SK-N-SH treated with all-trans-retinoic acid at 6 μM for 48 hours (cell line): ENCODE measurements around the gene SPEM1.

Experiments
- ATAC-seq: fragments of 200-7000 bp; cut with Tn5 transposase; 3 replicates; pipeline ENCODE4 v1.9.1; 2020; ENCODE audit warnings: mild to moderate bottlenecking, moderate library complexity
- ARNTL ChIP-seq: fragments of 450-650 bp; formaldehyde crosslinking; IDR thresholded peaks from 2 replicates; pipeline ENCODE4 v1.5.0; 2020; ENCODE audit warnings: low read depth, mild to moderate bottlenecking, moderate library complexity, borderline replicate concordance
- CSDC2 ChIP-seq: fragments of 250-450 bp; sonication (Bioruptor Pico); IDR thresholded peaks from 2 replicates; pipeline ENCODE4 v1.5.0; 2020; ENCODE audit warnings: mild to moderate bottlenecking, moderate library complexity
- ESRRG ChIP-seq: fragments of 250-450 bp; sonication (Bioruptor Pico); IDR thresholded peaks from 2 replicates; pipeline ENCODE4 v1.6.1; 2021; ENCODE audit warnings: mild to moderate bottlenecking
- GLIS3 ChIP-seq: fragments of 250-450 bp; sonication (Bioruptor Pico); IDR thresholded peaks from 2 replicates; pipeline ENCODE4 v1.5.0; 2020; ENCODE audit warnings: mild to moderate bottlenecking, moderate library complexity
- ISL1 ChIP-seq: fragments of 250-450 bp; sonication (Bioruptor Pico); IDR thresholded peaks from 2 replicates; pipeline ENCODE4 v2.1.2; 2022; ENCODE audit warnings: mild to moderate bottlenecking, moderate library complexity
- OSR1 ChIP-seq: fragments of 250-450 bp; sonication (Bioruptor Pico); IDR thresholded peaks from 2 replicates; pipeline ENCODE4 v1.8.0; 2022; ENCODE audit warnings: moderate library complexity, mild to moderate bottlenecking, inconsistent platforms
- PPARA ChIP-seq: fragments of 250-450 bp; sonication (Bioruptor Pico); IDR thresholded peaks from 2 replicates; pipeline ENCODE4 v1.5.0; 2020; ENCODE audit warnings: mild to moderate bottlenecking, borderline replicate concordance
- RARB ChIP-seq: fragments of 250-450 bp; sonication (Bioruptor Pico); IDR thresholded peaks from 2 replicates; pipeline ENCODE4 v1.8.0; 2021; ENCODE audit warnings: mild to moderate bottlenecking, moderate library complexity
- SNAI2 ChIP-seq: fragments of 250-450 bp; sonication (Bioruptor Pico); IDR thresholded peaks from 2 replicates; pipeline ENCODE4 v1.5.0; 2020; ENCODE audit warnings: mild to moderate bottlenecking, moderate library complexity
- TCF4 ChIP-seq: fragments of 250-450 bp; sonication (Bioruptor Pico); IDR thresholded peaks from 2 replicates; pipeline ENCODE4 v1.8.0; 2021; ENCODE audit warnings: mild to moderate bottlenecking, moderate library complexity, borderline replicate concordance
- TOX ChIP-seq: fragments of 250-450 bp; sonication (Bioruptor Pico); IDR thresholded peaks from 2 replicates; pipeline ENCODE4 v1.8.0; 2021; ENCODE audit warnings: mild to moderate bottlenecking, moderate library complexity, borderline replicate concordance
- ZC3H10 ChIP-seq: fragments of 250-450 bp; sonication (Bioruptor Pico); IDR thresholded peaks from 2 replicates; pipeline ENCODE4 v1.5.1; 2021; ENCODE audit warnings: mild to moderate bottlenecking, moderate library complexity
- ZFP3 ChIP-seq: fragments of 250-450 bp; sonication (Bioruptor Pico); IDR thresholded peaks from 2 replicates; pipeline ENCODE4 v1.5.0; 2020; ENCODE audit warnings: mild to moderate bottlenecking, moderate library complexity
- ZFP30 ChIP-seq: fragments of 450-650 bp; formaldehyde crosslinking; IDR thresholded peaks from 2 replicates; pipeline ENCODE4 v1.5.0; 2022; ENCODE audit warnings: mild to moderate bottlenecking, moderate library complexity
- ZNF565 ChIP-seq: fragments of 450-650 bp; formaldehyde crosslinking; conservative IDR thresholded peaks from 2 replicates; pipeline ENCODE4 v1.5.0; 2020; ENCODE audit warnings: low read depth, mild to moderate bottlenecking, moderate library complexity
- ZNF70 ChIP-seq: fragments of 450-650 bp; formaldehyde crosslinking; IDR thresholded peaks from 2 replicates; pipeline ENCODE4 v1.5.0; 2020; ENCODE audit warnings: mild to moderate bottlenecking, moderate library complexity
- ZNF8 ChIP-seq: fragments of 450-650 bp; formaldehyde crosslinking; IDR thresholded peaks from 2 replicates; pipeline ENCODE4 v1.5.0; 2020; ENCODE audit warnings: mild to moderate bottlenecking, moderate library complexity
- TF ChIP-seq, protein P1 (sequence below): fragments of 250-450 bp; sonication (Bioruptor Pico); IDR thresholded peaks from 2 replicates; pipeline ENCODE4 v1.8.0; 2020; ENCODE audit warnings: mild to moderate bottlenecking, moderate library complexity, borderline replicate concordance
- TF ChIP-seq, protein P2 (sequence below): fragments of 250-450 bp; sonication (Bioruptor Pico); IDR thresholded peaks from 2 replicates; pipeline ENCODE4 v1.5.1; 2021; ENCODE audit warnings: mild to moderate bottlenecking, moderate library complexity
- TF ChIP-seq, protein P3 (sequence below): fragments of 250-450 bp; sonication (Bioruptor Pico); IDR thresholded peaks from 2 replicates; pipeline ENCODE4 v1.8.0; 2021; ENCODE audit warnings: low read depth, mild to moderate bottlenecking, moderate library complexity, borderline replicate concordance
- TF ChIP-seq, protein P4 (sequence below): fragments of 250-450 bp; sonication (Bioruptor Pico); IDR thresholded peaks from 2 replicates; pipeline ENCODE4 v1.5.0; 2020; ENCODE audit warnings: mild to moderate bottlenecking, moderate library complexity
- TF ChIP-seq, protein P5 (sequence below): fragments of 250-450 bp; sonication (Bioruptor Pico); IDR thresholded peaks from 2 replicates; pipeline ENCODE4 v1.5.1; 2020; ENCODE audit warnings: low read depth, mild to moderate bottlenecking, moderate library complexity

SPEM1 gene

DNA sequence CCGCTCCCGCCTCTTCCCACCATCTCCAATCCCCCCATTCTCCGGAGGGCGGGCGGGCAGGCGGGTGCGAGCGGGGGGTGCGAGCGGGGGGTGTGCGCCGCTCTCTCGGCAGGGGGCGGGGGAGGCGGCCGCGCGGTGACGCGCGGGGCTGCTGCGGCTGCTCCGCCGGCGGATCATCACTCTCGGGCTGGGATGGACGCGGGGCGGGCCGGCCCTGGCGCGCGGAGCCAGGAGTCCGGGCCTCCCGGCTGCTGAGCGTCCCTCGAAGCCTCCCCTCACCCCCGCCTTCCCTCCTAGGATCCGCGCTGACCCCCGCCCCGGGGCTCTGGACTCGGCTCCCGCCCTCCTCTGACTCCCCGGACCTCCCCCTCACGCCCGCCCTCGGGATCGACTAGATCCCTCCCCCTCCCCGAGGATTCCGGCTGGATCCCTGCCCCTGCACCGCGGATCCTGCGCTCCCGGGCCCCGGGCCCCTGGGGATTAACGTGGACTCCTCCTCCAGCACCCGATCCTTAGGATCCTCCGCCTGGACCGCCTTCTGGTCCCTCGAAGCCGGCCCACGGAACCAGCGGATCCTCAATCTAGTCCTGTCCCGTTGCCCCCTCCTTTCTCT, 15.3 kb upstream of the SPEM1 start:
- peak; percentile 36 for ATAC-seq
- TF ChIP-seq, protein P1, sequence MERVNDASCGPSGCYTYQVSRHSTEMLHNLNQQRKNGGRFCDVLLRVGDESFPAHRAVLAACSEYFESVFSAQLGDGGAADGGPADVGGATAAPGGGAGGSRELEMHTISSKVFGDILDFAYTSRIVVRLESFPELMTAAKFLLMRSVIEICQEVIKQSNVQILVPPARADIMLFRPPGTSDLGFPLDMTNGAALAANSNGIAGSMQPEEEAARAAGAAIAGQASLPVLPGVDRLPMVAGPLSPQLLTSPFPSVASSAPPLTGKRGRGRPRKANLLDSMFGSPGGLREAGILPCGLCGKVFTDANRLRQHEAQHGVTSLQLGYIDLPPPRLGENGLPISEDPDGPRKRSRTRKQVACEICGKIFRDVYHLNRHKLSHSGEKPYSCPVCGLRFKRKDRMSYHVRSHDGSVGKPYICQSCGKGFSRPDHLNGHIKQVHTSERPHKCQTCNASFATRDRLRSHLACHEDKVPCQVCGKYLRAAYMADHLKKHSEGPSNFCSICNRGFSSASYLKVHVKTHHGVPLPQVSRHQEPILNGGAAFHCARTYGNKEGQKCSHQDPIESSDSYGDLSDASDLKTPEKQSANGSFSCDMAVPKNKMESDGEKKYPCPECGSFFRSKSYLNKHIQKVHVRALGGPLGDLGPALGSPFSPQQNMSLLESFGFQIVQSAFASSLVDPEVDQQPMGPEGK (CRISPR knock-in tag), result no peak
- no peak for TF ChIP-seq ZC3H10 (CRISPR knock-in tag)
- TF ChIP-seq TOX (CRISPR knock-in tag), result no peak
- TF ChIP-seq ARNTL (CRISPR knock-in tag), result no peak
- TF ChIP-seq ESRRG (CRISPR knock-in tag), result no peak
- TF ChIP-seq ZFP30 (CRISPR knock-in tag), result no peak
- TF ChIP-seq SNAI2, result no peak
- TF ChIP-seq, protein P2, sequence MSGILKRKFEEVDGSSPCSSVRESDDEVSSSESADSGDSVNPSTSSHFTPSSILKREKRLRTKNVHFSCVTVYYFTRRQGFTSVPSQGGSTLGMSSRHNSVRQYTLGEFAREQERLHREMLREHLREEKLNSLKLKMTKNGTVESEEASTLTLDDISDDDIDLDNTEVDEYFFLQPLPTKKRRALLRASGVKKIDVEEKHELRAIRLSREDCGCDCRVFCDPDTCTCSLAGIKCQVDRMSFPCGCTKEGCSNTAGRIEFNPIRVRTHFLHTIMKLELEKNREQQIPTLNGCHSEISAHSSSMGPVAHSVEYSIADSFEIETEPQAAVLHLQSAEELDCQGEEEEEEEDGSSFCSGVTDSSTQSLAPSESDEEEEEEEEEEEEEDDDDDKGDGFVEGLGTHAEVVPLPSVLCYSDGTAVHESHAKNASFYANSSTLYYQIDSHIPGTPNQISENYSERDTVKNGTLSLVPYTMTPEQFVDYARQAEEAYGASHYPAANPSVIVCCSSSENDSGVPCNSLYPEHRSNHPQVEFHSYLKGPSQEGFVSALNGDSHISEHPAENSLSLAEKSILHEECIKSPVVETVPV (CRISPR knock-in tag), result no peak
- TF ChIP-seq, protein P3, sequence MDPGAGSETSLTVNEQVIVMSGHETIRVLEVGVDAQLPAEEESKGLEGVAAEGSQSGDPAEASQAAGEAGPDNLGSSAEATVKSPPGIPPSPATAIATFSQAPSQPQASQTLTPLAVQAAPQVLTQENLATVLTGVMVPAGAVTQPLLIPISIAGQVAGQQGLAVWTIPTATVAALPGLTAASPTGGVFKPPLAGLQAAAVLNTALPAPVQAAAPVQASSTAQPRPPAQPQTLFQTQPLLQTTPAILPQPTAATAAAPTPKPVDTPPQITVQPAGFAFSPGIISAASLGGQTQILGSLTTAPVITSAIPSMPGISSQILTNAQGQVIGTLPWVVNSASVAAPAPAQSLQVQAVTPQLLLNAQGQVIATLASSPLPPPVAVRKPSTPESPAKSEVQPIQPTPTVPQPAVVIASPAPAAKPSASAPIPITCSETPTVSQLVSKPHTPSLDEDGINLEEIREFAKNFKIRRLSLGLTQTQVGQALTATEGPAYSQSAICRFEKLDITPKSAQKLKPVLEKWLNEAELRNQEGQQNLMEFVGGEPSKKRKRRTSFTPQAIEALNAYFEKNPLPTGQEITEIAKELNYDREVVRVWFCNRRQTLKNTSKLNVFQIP (CRISPR knock-in tag), result no peak
- TF ChIP-seq ISL1 (CRISPR knock-in tag), result no peak
- TF ChIP-seq OSR1 (CRISPR knock-in tag), result no peak
- TF ChIP-seq ZNF70 (CRISPR knock-in tag), result no peak
- no peak for TF ChIP-seq GLIS3 (CRISPR knock-in tag)
- TF ChIP-seq CSDC2 (CRISPR knock-in tag), result no peak
- no peak for TF ChIP-seq TCF4 (CRISPR knock-in tag)
- TF ChIP-seq ZNF565, result no peak
- no peak for TF ChIP-seq PPARA (CRISPR knock-in tag)
- TF ChIP-seq, all 23 proteins: peak for 0

DNA sequence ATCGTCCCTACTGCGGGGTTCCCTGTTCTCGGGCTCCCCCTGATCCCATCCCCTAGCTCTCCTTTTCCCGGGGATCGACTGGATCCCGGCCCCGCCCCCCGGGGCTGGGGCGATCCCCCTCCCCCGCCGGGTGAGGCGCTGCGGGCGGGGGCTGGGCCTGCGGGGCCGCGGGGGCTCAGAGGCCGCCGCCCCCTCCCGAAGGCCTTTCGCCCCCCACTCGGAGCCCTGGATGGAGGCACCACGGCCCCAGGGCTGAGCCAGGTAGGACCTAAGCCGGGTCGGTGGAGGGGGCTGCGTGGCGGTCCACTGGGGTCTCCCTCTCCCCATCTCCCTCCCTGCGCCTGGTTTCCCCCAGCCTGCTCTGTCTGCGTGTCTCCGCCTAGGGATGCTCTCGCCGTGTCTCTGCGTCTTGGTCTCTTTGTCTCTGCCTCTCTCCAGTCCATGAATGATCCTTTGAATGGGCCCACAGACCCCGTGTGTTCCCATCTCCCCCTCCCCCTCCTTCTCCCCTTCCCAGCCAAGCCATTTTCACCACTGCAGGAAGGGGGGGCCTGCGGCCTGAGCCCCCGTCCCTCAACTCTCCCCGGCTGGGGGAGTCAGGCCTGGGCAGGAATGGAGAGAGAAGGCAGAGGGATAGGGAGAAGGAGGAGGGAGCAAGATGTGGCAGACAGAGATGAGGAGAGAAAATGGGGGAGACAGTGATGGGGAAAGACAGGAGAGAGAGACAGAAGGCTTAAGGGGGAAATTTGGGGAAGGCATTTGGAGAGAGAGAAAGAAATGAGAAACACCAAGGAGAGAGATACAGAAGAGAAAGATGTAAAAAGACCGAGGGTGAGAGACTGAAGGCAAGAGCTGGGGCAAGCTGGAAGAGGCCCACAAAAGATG, 14.5 kb upstream of the SPEM1 start:
- peak; percentile 3; the same call in 2 of the 3 replicates for ATAC-seq
- TF ChIP-seq ISL1 (CRISPR knock-in tag), result no peak
- TF ChIP-seq TCF4 (CRISPR knock-in tag), result no peak
- TF ChIP-seq CSDC2 (CRISPR knock-in tag), result no peak
- no peak for TF ChIP-seq ZFP3 (CRISPR knock-in tag)
- no peak for TF ChIP-seq GLIS3 (CRISPR knock-in tag)
- TF ChIP-seq ZNF8 (CRISPR knock-in tag), result no peak
- TF ChIP-seq, protein P1 (CRISPR knock-in tag), result no peak
- no peak for TF ChIP-seq RARB (CRISPR knock-in tag)
- TF ChIP-seq ZC3H10 (CRISPR knock-in tag), result no peak
- TF ChIP-seq, protein P4, sequence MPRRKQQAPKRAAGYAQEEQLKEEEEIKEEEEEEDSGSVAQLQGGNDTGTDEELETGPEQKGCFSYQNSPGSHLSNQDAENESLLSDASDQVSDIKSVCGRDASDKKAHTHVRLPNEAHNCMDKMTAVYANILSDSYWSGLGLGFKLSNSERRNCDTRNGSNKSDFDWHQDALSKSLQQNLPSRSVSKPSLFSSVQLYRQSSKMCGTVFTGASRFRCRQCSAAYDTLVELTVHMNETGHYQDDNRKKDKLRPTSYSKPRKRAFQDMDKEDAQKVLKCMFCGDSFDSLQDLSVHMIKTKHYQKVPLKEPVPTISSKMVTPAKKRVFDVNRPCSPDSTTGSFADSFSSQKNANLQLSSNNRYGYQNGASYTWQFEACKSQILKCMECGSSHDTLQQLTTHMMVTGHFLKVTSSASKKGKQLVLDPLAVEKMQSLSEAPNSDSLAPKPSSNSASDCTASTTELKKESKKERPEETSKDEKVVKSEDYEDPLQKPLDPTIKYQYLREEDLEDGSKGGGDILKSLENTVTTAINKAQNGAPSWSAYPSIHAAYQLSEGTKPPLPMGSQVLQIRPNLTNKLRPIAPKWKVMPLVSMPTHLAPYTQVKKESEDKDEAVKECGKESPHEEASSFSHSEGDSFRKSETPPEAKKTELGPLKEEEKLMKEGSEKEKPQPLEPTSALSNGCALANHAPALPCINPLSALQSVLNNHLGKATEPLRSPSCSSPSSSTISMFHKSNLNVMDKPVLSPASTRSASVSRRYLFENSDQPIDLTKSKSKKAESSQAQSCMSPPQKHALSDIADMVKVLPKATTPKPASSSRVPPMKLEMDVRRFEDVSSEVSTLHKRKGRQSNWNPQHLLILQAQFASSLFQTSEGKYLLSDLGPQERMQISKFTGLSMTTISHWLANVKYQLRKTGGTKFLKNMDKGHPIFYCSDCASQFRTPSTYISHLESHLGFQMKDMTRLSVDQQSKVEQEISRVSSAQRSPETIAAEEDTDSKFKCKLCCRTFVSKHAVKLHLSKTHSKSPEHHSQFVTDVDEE (CRISPR knock-in tag), result no peak
- TF ChIP-seq ZNF565, result no peak
- TF ChIP-seq, protein P3 (CRISPR knock-in tag), result no peak
- TF ChIP-seq SNAI2, result no peak
- TF ChIP-seq, protein P5, sequence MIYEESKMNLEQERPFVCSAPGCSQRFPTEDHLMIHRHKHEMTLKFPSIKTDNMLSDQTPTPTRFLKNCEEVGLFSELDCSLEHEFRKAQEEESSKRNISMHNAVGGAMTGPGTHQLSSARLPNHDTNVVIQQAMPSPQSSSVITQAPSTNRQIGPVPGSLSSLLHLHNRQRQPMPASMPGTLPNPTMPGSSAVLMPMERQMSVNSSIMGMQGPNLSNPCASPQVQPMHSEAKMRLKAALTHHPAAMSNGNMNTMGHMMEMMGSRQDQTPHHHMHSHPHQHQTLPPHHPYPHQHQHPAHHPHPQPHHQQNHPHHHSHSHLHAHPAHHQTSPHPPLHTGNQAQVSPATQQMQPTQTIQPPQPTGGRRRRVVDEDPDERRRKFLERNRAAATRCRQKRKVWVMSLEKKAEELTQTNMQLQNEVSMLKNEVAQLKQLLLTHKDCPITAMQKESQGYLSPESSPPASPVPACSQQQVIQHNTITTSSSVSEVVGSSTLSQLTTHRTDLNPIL (CRISPR knock-in tag), result no peak
- TF ChIP-seq ZNF70 (CRISPR knock-in tag), result no peak
- no peak for TF ChIP-seq ESRRG (CRISPR knock-in tag)
- TF ChIP-seq TOX (CRISPR knock-in tag), result no peak
- TF ChIP-seq, protein P2 (CRISPR knock-in tag), result no peak
- TF ChIP-seq PPARA (CRISPR knock-in tag), result no peak
